Renal pelvis (tissue), 4 donors: ENCODE measurements around the gene ATXN7L3. TPM values are rescaled to one million over a fixed set of nuclear protein-coding genes. Genes with fewer than 3 reads are reported as not detected.

ENCODE experiments used
- DNase-seq: peaks from one replicate; pipeline ENCODE4 v3.0.0-alpha.2; 2013
- polyA plus RNA-seq, 3 donors: library from polyadenylated mRNA; unstranded; fragments of 120-200 nt; gene quantifications; one replicate each; pipeline ENCODE4 v1.2.1, GENCODE V29; 2013; ENCODE audit not compliant: insufficient read length in 3 of 3

Gene ATXN7L3
- polyA plus RNA-seq, 3 donors, result 62.8 to 76.8 (median 64.6) TPM

DNA sequence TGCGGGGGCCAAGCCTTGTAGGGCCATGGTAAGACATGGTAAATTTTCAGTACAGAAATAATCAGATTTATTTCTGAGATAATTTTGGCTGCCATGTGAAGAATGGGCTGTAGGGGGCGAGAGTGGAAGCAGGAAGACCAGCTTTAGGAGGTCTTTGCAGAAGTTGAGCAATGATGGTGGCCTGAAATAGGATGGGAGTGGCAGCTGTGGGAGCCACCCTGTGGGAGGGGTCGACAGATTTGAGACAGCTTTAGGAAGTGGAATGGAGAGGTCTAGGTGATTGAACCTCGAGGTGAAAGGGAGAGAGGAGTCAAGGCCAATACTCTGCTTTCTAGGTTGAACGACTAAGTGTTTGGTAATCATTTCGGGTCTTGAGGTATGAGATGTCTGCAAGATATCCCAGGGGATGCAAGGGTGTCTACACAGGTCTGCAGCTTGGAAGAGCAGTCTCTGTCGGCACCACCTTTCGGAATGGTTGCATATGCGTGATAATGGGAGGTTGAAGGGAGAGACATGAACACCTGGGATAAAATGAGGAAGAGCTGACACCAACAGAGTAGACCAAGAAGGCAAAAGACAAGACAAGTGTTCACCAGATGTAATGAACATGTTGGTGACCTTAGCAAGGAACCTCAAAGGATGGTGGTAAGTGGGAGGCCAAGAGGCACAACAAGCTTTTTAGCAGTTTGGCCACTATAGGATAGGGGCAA is 4.2 kb upstream of the ATXN7L3 start:
- peak; percentile 34 for DNase-seq

DNA sequence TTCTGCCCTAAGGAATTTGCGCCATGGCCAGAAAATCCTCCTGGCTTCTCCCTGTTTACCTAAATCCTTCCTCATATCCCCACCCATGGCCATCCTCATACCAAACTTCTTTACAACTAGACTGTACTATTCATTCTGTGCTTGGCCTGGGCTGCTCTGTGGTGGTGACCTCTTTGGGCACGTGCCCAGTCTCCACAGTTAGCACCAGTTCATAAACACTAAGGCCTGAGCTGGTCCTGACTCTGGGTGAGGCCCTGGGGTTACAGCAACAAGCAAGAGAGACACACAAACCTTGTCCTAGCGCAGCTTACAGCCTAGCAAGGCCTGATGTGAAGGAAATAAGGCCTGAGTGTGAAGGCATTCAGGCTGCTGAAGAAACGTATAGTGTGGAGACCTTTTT is 3.1 kb upstream of the ATXN7L3 start:
- no peak for DNase-seq

DNA sequence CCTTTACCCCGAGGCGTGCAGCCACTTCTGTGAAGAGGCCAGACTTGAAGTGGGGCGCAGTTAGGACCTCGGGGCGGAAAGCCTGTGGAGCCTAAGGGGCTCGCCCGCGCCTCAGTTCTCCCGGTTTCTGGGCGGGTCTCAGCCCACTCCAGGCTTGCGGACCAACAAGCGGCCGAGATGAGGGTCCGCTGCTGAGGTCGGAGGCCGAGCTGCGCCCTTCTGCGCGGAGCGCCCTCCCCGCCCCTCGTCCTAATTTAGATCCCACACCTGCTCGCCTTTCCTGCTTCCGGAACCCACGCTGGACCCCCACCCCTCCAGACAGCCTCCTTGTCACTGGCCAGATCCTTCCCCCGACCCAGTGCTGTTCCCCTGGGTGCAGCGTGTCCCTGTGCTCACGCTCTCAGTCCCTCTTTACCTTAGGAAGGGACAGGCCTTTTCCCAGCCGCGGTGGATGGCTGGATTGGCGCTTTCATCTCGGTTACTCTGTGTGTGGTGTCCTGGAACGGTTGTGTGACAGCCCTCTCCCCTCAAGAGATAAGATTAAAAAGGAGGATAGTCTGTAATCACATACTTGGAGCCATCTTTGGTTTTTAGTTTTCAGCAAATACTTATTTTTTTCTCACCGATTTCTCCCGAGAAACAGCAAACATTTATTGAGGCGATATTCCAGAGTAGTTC is 933 bp upstream of the ATXN7L3 start:
- DNase-seq, result peak; percentile 26

DNA sequence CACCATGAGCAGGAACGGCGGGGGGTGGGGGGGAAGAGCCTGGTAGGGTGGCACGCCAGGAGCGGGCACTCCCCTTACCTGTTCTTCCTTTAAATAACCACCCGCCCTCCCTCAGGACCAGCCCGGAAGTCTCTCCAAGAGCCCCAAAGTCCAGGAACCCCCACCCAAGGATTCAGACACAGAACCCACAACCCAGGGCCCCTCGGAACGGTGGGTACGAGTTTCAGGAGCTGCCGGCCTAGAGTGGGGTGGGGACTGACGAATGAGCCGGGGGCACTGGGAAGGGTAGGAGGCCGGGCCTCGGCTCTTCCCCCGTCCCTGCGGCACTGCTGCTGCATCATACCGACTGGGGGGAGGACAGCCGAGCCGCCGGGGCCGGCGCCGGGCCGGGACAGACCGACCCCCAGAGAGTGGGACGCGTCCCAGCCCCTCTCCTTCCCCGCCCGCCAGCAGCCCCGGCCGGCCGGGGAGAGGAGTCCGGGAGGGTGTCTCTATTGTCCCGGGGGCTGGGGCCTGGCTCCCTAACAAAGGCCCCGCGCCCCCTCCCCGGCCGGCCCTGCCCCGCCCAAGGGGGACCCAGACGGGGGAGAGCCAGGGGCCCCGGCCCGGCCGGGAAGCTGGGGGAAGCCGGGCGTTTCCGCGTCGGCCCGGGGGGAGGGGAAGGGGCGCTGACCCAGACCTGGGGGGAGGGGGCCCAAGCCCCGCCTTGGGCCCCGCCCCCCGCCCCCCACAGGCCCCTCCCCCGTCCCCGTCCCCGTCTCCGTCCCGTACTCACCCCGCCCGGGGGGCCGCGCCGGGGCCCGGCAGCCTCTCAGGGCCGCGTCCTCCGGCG is 747 bp downstream of the ATXN7L3 start:
- peak; percentile 41 for DNase-seq

- DNase-seq, result peak; percentile 28
These were observed 1.5 kb downstream of the ATXN7L3 start for GRCh38 chr17:44197980-44198720.

DNA sequence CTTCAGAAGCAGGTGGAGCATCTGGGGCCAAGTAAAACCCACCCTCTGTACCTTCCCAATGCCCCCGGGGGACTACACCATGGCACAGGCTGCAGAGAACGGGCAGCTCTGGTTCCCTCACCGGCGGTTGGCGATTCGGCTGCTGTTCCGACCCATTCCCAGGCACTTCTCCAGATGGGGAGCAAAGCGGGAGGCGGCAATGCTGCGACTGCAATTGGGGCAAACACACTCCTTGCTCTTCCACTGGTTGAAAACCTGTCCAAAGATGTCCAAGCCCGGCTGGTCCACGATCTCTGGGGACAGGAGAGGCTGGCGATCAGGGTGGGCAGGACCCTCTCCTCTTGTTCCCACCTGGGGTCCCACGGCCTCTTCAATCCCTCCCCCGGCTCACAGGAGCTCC is 2.6 kb downstream of the ATXN7L3 start:
- DNase-seq, result no peak

DNA sequence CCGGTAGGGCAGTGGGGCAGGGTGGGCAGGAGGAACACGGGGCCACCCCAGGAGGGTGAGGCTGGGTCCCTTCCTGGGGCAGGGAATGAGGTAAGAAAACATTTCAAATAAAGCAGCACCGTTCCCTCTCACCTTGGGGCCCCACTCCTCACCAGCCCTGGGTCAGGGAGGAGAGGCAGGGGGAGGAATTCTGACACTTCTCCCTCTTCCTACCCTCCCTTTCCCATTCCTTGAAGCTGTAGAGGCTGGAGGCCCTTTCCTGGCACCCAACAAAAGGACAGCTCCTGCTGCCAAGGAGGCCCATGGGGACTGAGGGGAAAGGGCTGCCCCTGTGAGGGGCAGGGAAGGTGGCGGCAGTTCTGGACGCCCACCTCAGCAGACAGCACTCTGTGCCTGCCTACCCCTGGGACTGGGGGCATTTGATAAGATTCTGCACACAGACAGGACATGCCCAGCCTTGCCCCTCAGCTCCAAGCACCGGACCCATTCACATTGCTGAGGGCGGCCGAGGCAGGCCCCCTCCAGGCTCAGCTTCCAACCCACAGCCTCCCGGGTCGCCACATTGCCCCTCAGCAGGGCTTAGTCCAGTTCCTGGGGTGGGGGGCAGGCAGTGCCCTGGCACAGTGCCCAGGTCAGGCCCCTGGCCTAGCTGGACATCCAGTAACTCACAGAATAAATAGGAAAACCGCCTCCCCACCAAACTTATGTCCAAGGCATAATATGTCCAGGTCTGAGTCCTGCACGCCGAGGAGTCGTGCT is 6.2 kb downstream of the ATXN7L3 start:
- no peak for DNase-seq

- DNase-seq, result no peak
These were observed 6.9 kb downstream of the ATXN7L3 start for GRCh38 chr17:44192750-44193149.

GRCh38 chr17:44191941-44192496 is 7.7 kb downstream of the ATXN7L3 start:
- no peak for DNase-seq

GRCh38 chr17:44191369-44191768 is 8.3 kb downstream of the ATXN7L3 start:
- no peak for DNase-seq

DNA sequence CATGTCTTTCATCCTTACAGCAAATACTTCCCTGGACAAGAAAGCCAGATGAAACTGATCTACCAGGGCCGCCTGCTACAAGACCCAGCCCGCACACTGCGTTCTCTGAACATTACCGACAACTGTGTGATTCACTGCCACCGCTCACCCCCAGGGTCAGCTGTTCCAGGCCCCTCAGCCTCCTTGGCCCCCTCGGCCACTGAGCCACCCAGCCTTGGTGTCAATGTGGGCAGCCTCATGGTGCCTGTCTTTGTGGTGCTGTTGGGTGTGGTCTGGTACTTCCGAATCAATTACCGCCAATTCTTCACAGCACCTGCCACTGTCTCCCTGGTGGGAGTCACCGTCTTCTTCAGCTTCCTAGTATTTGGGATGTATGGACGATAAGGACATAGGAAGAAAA is 9.2 kb downstream of the ATXN7L3 start:
- no peak for DNase-seq

DNA sequence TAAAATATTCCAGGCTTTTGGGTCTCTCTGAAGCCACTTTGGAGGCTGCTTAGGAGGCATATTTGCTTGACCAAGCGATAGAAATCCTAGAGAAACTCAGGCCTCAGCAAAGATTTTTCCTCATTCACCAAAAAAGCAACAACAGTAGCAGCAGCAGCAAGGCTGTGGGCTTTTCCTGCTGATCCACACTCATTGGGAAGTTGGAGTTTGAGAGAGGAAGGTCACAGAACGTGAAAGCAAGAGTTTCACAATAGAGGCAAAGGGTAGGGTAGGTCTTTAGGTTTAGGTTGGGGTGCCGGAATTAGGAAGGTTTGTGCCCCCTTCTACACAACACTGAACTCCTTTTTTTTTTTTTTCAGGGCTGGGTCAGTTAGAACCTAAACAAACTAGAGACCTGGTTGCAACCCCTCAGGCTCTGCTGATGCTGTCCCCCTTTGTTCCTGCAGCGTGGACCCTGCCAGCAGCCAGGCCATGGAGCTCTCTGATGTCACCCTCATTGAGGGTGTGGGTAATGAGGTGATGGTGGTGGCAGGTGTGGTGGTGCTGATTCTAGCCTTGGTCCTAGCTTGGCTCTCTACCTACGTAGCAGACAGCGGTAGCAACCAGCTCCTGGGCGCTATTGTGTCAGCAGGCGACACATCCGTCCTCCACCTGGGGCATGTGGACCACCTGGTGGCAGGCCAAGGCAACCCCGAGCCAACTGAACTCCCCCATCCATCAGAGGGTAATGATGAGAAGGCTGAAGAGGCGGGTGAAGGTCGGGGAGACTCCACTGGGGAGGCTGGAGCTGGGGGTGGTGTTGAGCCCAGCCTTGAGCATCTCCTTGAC is 10.9 kb downstream of the ATXN7L3 start:
- DNase-seq, result no peak

- DNase-seq, result no peak
These were observed 12.4 kb downstream of the ATXN7L3 start for GRCh38 chr17:44187131-44187899.

- peak; percentile 99 for DNase-seq
These were observed 13.2 kb downstream of the ATXN7L3 start, which contains the start of gene TMUB2 for GRCh38 chr17:44186307-44187130. TMUB2 (plus strand) TSS chr17:44186972; CDS start chr17:44187709, 737 bp downstream.

- DNase-seq, result no peak
These were observed 15.4 kb downstream of the ATXN7L3 start for GRCh38 chr17:44184212-44184810.

DNA sequence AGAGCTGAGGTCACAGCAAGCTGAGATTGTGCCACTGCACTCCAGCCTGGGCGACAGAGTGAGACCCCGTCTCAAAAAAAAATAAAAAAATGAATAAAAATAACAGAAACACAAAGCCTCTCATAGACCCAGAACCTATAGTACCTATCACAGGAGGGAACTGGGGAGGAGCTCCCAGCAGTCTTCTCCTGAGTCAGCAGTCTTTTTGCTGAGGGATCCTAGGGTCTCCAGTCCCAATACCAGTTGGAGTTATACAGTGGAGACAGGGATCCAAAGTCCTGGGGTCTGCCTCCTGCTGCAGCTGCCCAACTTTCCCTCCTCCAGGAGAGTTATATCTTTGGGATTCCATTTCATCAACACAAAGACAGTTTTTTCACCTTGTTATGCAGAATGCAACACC is 16.7 kb downstream of the ATXN7L3 start:
- DNase-seq, result no peak

DNA sequence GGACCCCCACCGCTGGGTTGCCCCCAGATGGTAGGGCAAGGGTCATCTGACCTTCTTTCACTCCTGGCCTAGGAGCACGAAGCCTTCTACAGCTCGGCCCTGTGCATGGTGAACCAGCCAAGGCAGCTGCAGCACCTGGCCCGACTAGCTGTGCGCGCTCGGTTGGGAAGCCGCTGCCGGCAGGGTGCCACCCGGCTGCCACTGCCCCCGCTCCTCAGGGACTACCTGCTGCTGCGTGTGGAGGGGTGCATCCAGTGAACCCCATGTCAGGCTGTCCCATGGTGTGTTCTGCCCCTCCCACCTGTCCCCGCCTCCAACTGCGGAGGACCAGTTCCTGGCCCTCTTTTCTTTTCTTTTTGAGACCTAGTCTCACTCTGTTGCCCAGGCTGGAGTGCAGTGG is 21.6 kb downstream of the ATXN7L3 start:
- DNase-seq, result no peak

DNA sequence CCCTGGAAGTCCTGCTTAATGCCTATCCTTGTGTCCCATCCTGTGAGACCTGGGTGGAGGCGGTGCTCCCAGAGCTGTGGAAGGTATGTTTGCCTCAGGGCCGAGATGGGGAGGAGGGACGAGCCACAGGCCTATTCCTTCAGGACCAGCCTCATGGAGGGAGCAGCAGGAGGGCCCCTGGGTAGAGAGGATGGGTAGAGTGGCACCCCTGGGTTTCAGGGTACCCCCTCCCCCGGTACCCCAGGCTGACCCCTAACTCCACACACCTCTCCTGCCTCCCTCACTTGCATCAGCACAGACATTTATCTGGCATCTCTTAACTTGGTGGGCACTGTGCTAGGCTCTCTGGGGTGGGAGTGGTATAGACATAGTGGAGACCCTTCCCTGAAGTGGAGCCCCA is 22.0 kb downstream of the ATXN7L3 start:
- DNase-seq, result no peak
